Endothelial cell of umbilical vein (primary cell): ENCODE results near the gene TNIK. TPM values are rescaled to one million over a fixed set of nuclear protein-coding genes. Genes with fewer than 3 reads are reported as not detected.

Experiments
- BruUV-seq: library from RNA; stranded (reverse); fragments of 400-500 nt; replicated peaks from 2 replicates; lab custom pipeline; 2021; lab: Mats Ljungman, UMichigan
- CTCF ChIA-PET: fragments of 300-600, 350-600 bp; sonication (Branson Sonifier 250); formaldehyde crosslinking; loops from one replicate; lab custom pipeline; 2021; ENCODE audit warnings: antibody characterized with exemption, inconsistent platforms; lab: Charles Lee
- POLR2A ChIA-PET: fragments of 300-600, 350-600 bp; sonication (Branson Sonifier 250); formaldehyde crosslinking; loops from one replicate; lab custom pipeline; 2021; ENCODE audit warnings: antibody characterized with exemption, inconsistent platforms; lab: Charles Lee
- DNase-seq: peaks from one replicate; pipeline ENCODE4 v3.0.0-alpha.2; 2011; ENCODE audit warnings: low read depth, low spot score
- FAIRE-seq: peaks from 2 replicates; lab custom pipeline; 2011; peaks lifted over from hg19 to GRCh38; lab: Jason Lieb, UNC
- H2AFZ ChIP-seq: 2 replicates; pipeline ENCODE4 v1.6.0; 2012; ENCODE audit warnings: low read depth, low read length, control low read depth, inconsistent platforms
- H3K27ac ChIP-seq: 2 replicates; pipeline ENCODE4 v1.5.1; 2011; ENCODE audit warnings: low read depth, mild to moderate bottlenecking, control low read depth, low read length, moderate library complexity; ENCODE audit not compliant: insufficient read depth
- H3K27me3 ChIP-seq, 2 experiments: 2 replicates each; pipeline versions ENCODE4 v1.6.0 to v1.6.1; 2011; ENCODE audit warnings: low read length in 2 of 2, mixed read lengths in 1 of 2; ENCODE audit not compliant: control insufficient read depth in 2 of 2, insufficient read depth in 2 of 2
- H3K36me3 ChIP-seq, 2 experiments: 2 replicates in 1 of 2; 3 replicates in 1 of 2; pipeline ENCODE4 v1.5.1; 2011; ENCODE audit warnings: low read length in 2 of 2, mild to moderate bottlenecking in 1 of 2, moderate library complexity in 1 of 2; ENCODE audit not compliant: control insufficient read depth in 2 of 2, insufficient read depth in 2 of 2; ENCODE audit errors: extremely low read depth in 1 of 2
- H3K4me1 ChIP-seq: 3 replicates; pipeline ENCODE4 v1.5.1; 2011; ENCODE audit warnings: mild to moderate bottlenecking, low read length; ENCODE audit not compliant: control insufficient read depth, insufficient read depth; ENCODE audit errors: extremely low read depth
- H3K4me2 ChIP-seq: 2 replicates; pipeline ENCODE4 v1.6.1; 2011; ENCODE audit warnings: low read length, control low read depth, mixed read lengths; ENCODE audit not compliant: insufficient read depth
- H3K4me3 ChIP-seq, 3 experiments: fragments of 200-600 bp in 1 of 3; sonication (generic), shearing (Covaris generic) in 1 of 3; replicated peaks in 1 of 3; 2 replicates each; pipeline ENCODE4 v1.5.1; 2011 to 2016; ENCODE audit warnings: control low read depth in 3 of 3, low read length in 3 of 3, mild to moderate bottlenecking in 2 of 3, inconsistent platforms in 1 of 3, low read depth in 1 of 3, moderate library complexity in 1 of 3; ENCODE audit not compliant: insufficient read depth in 1 of 3
- H3K79me2 ChIP-seq: 2 replicates; pipeline ENCODE4 v1.6.0; 2012; ENCODE audit warnings: low read length, inconsistent platforms; ENCODE audit not compliant: control insufficient read depth, insufficient read depth
- H3K9ac ChIP-seq: replicated peaks from 2 replicates; pipeline ENCODE3; 2011; ENCODE audit warnings: low read length, control low read depth; ENCODE audit not compliant: insufficient read depth; ENCODE audit errors: extremely low read depth
- H3K9me1 ChIP-seq: replicated peaks from 3 replicates; pipeline ENCODE4 v1.6.0; 2011; ENCODE audit warnings: mild to moderate bottlenecking, low read length; ENCODE audit not compliant: control insufficient read depth, insufficient read depth; ENCODE audit errors: extremely low read depth
- H3K9me3 ChIP-seq: replicated peaks from 2 replicates; pipeline ENCODE4 v1.5.1; 2012; ENCODE audit warnings: low read length, inconsistent platforms; ENCODE audit not compliant: control insufficient read depth, insufficient read depth
- H4K20me1 ChIP-seq: replicated peaks from 2 replicates; pipeline ENCODE3; 2011; ENCODE audit warnings: mild to moderate bottlenecking, low read length; ENCODE audit not compliant: control insufficient read depth, insufficient read depth; ENCODE audit errors: extremely low read depth
- FOS ChIP-seq: IDR thresholded peaks from 2 replicates; pipeline ENCODE4 v1.6.1; 2011; ENCODE audit warnings: mild to moderate bottlenecking, low read length, moderate library complexity, borderline replicate concordance; ENCODE audit not compliant: insufficient read depth
- GATA2 ChIP-seq: IDR thresholded peaks from 2 replicates; pipeline ENCODE4 v1.7.0; 2011; ENCODE audit warnings: low read depth, mild to moderate bottlenecking, moderate library complexity, mixed read lengths, low read length; ENCODE audit not compliant: insufficient read length, insufficient read depth
- JUN ChIP-seq: IDR thresholded peaks from 2 replicates; pipeline ENCODE4 v1.6.1; 2011; ENCODE audit warnings: borderline replicate concordance, low read depth; ENCODE audit not compliant: insufficient read length, insufficient read depth
- MAX ChIP-seq: IDR thresholded peaks from 2 replicates; pipeline ENCODE4 v1.6.1; 2011; ENCODE audit not compliant: insufficient read depth, insufficient read length
- POLR2A ChIP-seq: IDR thresholded peaks from 2 replicates; pipeline ENCODE4 v1.6.1; 2012; ENCODE audit warnings: low read depth, mild to moderate bottlenecking, control low read depth, low read length
- POLR2AphosphoS5 ChIP-seq: IDR thresholded peaks from 2 replicates; pipeline ENCODE4 v1.6.1; 2012; ENCODE audit warnings: low read depth, mild to moderate bottlenecking, control low read depth, low read length, moderate library complexity; ENCODE audit not compliant: insufficient read depth
- dilution Hi-C: fragments of 300-500 bp; cut with MboI; formaldehyde crosslinking; loops from one replicate; pipeline ENCODE4 v1.15.0; 2019; ENCODE audit warnings: low sequenced_read_pairs; ENCODE audit not compliant: extremely low pct_ligation_motif_present
- intact Hi-C: fragments of 100-400 bp; cut with micrococcal nuclease; formaldehyde crosslinking; loops from one replicate; pipeline ENCODE4 v1.10.0; 2022
- microRNA counts: library from miRNA; unstranded; fragments of <30 nt; microRNA quantifications from one replicate; lab custom pipeline; 2016
- microRNA-seq: library from miRNA; unstranded; fragments of <30 nt; microRNA quantifications from one replicate; pipeline ENCODE4 v1.2.0, GENCODE V29; 2021; ENCODE audit warnings: borderline number of aligned reads, borderline replicate concordance
- polyA plus RNA-seq, 4 experiments: library from polyadenylated mRNA; depleted of rRNA in 3 of 4; stranded (reverse) in 3 of 4; unstranded in 1 of 4; fragments of >200 nt; gene quantifications; 2 replicates each; pipeline versions ENCODE4 v1.2.1 to v1.2.3, GENCODE V29; 2011 to 2012; ENCODE audit warnings: missing spikeins in 1 of 4
- small RNA-seq: library from RNA; depleted of rRNA; stranded (forward); fragments of <200 nt; gene quantifications from one replicate; pipeline ENCODE3, GENCODE V24; 2012; ENCODE audit warnings: low replicate concordance, low read depth; ENCODE audit not compliant: insufficient read depth, insufficient read length
- total RNA-seq: library from RNA; stranded (reverse); gene quantifications from 2 replicates; pipeline ENCODE4 v1.2.3, GENCODE V29; 2021

TNIK gene
- total and polyA plus RNA-seq, 2 donors (not counting 3 experiments of a cell fraction or from before 2014, with no cell fraction given): 10.9 to 39.7 TPM

DNA sequence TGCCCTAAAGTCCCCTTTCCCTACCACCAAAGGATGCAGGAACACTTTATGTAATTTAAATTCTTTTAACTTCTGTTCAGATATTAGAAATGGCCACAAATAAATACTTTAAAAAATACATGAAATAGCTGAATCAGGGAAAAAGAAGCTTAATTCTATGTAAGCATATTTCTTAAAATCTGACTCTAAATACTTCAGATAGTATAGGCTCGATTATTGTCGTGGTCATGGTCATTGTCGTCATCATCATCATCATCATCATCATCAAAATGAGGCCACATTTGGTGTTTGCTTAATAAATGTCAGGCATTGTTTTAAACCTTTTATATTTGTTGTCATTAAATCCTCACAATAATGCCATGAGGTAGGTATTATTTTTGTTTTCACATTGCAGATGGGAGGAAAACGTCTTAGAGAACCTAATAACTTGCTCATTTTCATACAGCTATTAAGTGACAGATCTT, 448.3 kb downstream of the TNIK start:
- dilution Hi-C loops: no loop called here
- Histone ChIP-seq H3K9ac (no peak overlapping the region), H3K4me3 (no peak overlapping the region), H3K4me2 (no peak overlapping the region), H3K9me1 (no peaks in the 10 kb centered on the region), H3K27me3 (peaks cover 0 to 2% of the 10 kb centered on the region in 2 experiments), H3K36me3 (no peaks in the 10 kb centered on the region), H4K20me1 (no peaks in the 10 kb centered on the region), H3K27ac (no peak overlapping the region), H3K4me1 (no peaks in the 10 kb centered on the region), H2AFZ (no peak overlapping the region), H3K9me3 (no peaks in the 10 kb centered on the region), H3K79me2 (no peaks in the 10 kb centered on the region)
- intact Hi-C loops: no loop called here
- DNase-seq (no peak), FAIRE-seq (no peak)
- TF ChIP-seq POLR2AphosphoS5 (no peak), FOS (no peak), JUN (no peak), MAX (no peak), POLR2A (no peak), GATA2 (no peak)
- ChIA-PET POLR2A (no interaction called here), CTCF (interaction anchor here (1.1 to 2.9 kb wide), 5 partner anchors 10 to 50 kb away, joined by 3 to 14 read pairs (median 3); no protein-coding TSS in a partner anchor)
- BruUV-seq: no TSS peak

MicroRNA genes within 50 kb of the gene (microRNA counts, 767-probe panel; counts per million panel counts)
- 723 counts per million, percentile 96 among the panel's probes with 10 or more counts for microRNA hsa-miR-569 (lab: Ali Mortazavi, UCI)

Small RNA genes lying within 50 kb of the gene (microRNA-seq; reads per million reads assigned to microRNA genes)
- not detected for gene MIR569

Small RNA genes lying within 50 kb of the gene (small RNA-seq; reads per million reads assigned to genes)
- gene MIR569: not detected
- gene RF00019: not detected
- gene RNU6-348P: not detected
